Thoracic aorta (tissue), 2 donors: Measurements from ENCODE around the gene SLC28A1. TPM values are rescaled to one million over a fixed set of nuclear protein-coding genes. Genes with fewer than 3 reads are reported as not detected.

Experiments used
- ATAC-seq: fragments of 150-250 bp; one replicate; pipeline ENCODE4 v1.8.0; 2017; ENCODE audit warnings: low read depth; ENCODE audit not compliant: insufficient number of reproducible peaks, low FRiP score
- DNase-seq: peaks from one replicate; pipeline ENCODE4 v3.0.0-alpha.2; 2020; ENCODE audit warnings: low spot score
- H3K27ac ChIP-seq, 2 donors: fragments of 200-600 bp; sonication (generic); 1 replicate in 1 of 2; 2 replicates in 1 of 2; pipeline ENCODE4 v1.5.1; 2016; ENCODE audit warnings: mild to moderate bottlenecking in 2 of 2, moderate library complexity in 2 of 2
- H3K27me3 ChIP-seq: fragments of 200-600 bp; sonication (generic); replicated peaks from 2 replicates; pipeline ENCODE4 v1.6.0; 2016; ENCODE audit warnings: mild to moderate bottlenecking; ENCODE audit not compliant: insufficient read depth
- H3K36me3 ChIP-seq: fragments of 200-600 bp; sonication (generic); one replicate; pipeline ENCODE4 v1.5.1; 2016
- H3K4me1 ChIP-seq, 2 donors: fragments of 200-600 bp; sonication (generic); 1 replicate in 1 of 2; 2 replicates in 1 of 2; pipeline versions ENCODE4 v1.5.1 to v1.6.0; 2016; ENCODE audit warnings: low read depth in 2 of 2, mild to moderate bottlenecking in 1 of 2; ENCODE audit not compliant: control insufficient read depth in 1 of 2
- H3K4me3 ChIP-seq: fragments of 200-600 bp; sonication (generic); 2 replicates; pipeline ENCODE4 v1.5.1; 2016; ENCODE audit warnings: mild to moderate bottlenecking
- H3K9me3 ChIP-seq: fragments of 200-600 bp; sonication (generic); 2 replicates; pipeline ENCODE4 v1.5.1; 2016
- CTCF ChIP-seq: fragments of 200-600 bp; sonication (generic); IDR thresholded peaks from one replicate; pipeline ENCODE4 v1.5.1; 2019; ENCODE audit warnings: antibody characterized with exemption
- total RNA-seq, 2 donors: library from RNA; depleted of rRNA; stranded (reverse); fragments of >200 nt; gene quantifications; one replicate each; pipeline versions ENCODE4 v1.1.0 to v1.2.3, GENCODE V29; 2016

The SLC28A1 gene
- total RNA-seq, 2 donors from 2014 or later = 0.41 to 1.6 TPM

DNA sequence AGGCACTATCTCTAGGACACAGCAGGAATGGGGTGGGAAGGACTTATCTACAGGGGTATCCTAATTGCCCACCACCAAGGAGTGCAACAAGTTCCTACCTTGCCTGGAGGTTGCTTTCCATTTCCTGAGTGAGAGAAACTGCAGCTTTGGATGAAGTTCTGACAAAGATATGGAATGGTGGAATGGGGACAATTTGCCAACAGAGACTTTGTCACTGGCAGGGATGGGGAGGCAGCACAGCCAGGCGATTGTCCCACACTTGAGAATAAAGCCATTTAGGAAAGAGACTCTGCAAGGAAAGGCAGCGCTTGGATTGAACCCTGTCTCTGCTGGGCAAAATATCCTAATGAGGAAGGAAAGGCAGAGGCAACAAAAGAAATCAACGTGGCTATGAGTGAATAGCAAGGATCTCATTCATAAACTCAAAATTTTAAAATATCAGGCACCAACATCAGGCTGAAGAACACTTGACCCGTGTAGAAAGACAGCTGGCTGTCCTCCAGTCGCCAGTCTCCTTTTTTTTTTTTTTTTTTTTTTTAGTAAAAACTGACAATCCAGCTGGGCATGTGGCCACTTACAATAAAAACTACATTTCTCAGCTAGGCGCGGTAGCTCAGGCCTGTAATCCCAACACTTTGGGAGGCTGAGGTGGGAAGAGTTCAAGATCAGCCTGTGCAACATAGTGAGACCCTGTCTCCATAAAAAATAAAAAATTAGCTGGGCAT is 65.5 kb downstream of the SLC28A1 start:
- H3K4me1 ChIP-seq = peaks cover 15 to 42% of the 10 kb centered on the region in 2 donors
- peak overlapping the region; percentile 31 to 36 for H3K27ac ChIP-seq
- no peak for TF ChIP-seq CTCF
- H3K36me3 ChIP-seq = no peaks in the 10 kb centered on the region
- ATAC-seq (no peak), DNase-seq (no peak)
- H3K9me3 ChIP-seq = no peaks in the 10 kb centered on the region
- H3K4me3 ChIP-seq = no peak overlapping the region
- no peaks in the 10 kb centered on the region for H3K27me3 ChIP-seq

GRCh38 chr15:84950570-84951111 is 66.2 kb downstream of the SLC28A1 start:
- Histone ChIP-seq H3K4me1 (peaks cover 15 to 45% of the 10 kb centered on the region in 2 donors), H3K36me3 (no peaks in the 10 kb centered on the region), H3K9me3 (no peaks in the 10 kb centered on the region), H3K27me3 (no peaks in the 10 kb centered on the region), H3K27ac (peak overlapping the region; percentile 31 to 36), H3K4me3 (no peak overlapping the region)
- no peak for TF ChIP-seq CTCF
- DNase-seq (no peak), ATAC-seq (no peak)

DNA sequence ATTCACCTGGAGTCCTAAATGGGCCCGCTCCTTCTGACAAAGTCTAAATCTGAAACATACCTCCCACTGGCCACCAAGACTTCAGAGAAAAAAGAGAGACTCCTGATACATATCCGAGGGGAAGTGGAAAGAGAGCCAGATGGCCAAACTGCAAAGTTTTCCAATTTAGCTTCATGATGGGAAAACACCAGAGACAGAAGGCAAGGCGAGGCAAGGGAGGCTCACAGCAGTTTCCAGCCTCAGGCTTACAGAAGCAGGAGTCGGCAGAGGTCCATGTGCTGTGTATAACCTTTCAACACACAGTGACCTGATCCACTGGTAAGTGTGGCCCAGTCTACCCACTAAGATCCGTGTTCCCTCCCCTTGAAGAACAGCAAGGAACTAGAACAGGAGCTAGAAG is 67.3 kb downstream of the SLC28A1 start:
- ATAC-seq (no peak), DNase-seq (no peak)
- Histone ChIP-seq H3K27ac (no peak overlapping the region), H3K4me1 (peaks cover 15 to 46% of the 10 kb centered on the region in 2 donors), H3K36me3 (no peaks in the 10 kb centered on the region), H3K27me3 (no peaks in the 10 kb centered on the region), H3K9me3 (no peaks in the 10 kb centered on the region), H3K4me3 (no peak overlapping the region)
- TF ChIP-seq CTCF = no peak

DNA sequence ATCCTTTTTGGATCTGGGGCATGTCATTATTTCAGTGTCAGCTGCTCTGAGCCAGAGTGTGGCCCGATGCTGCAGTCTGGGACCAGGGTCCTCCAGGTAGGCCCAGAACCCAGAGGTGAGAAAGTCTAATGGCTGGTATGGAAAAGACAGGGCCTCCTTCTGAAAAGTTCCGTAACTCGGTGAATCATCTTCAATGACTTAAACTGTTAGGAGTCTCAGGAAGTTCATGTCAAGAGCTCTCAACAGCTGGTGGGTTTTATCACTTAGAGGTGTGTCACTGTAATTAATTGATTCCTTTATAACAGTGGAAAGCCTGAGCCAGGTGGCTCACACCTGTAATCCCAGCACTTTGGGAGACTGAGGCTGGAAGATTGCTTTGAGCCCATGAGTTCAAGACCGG is 68.7 kb downstream of the SLC28A1 start:
- ATAC-seq = no peak
- DNase-seq = no peak
- H3K27me3 ChIP-seq = no peaks in the 10 kb centered on the region
- H3K9me3 ChIP-seq = no peaks in the 10 kb centered on the region
- H3K36me3 ChIP-seq = no peaks in the 10 kb centered on the region
- H3K4me3 ChIP-seq = no peak overlapping the region
- no peak overlapping the region for H3K27ac ChIP-seq
- H3K4me1 ChIP-seq = peaks cover 11 to 35% of the 10 kb centered on the region in 2 donors
- no peak for TF ChIP-seq CTCF

DNA sequence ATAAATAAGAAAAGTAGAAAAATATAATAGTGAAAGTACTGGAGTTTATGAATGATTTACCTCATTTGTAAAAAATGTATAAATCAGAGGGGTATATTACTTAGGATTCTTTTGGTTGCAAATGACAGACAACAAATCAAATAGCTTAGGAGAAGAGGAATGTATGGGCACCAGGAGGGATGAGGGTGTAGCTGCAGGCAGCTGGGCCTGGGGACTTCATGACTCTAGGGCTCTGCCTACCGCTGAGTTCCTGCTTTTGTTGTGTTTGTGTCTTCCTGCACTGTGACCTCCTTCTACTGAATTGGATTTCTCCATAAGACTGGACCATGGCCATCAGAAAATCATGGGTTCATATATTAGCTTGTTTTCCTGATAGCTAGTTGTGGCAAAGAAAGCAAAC is 69.3 kb downstream of the SLC28A1 start:
- Histone ChIP-seq H3K4me1 (peaks cover 8 to 29% of the 10 kb centered on the region in 2 donors), H3K27ac (no peak overlapping the region), H3K4me3 (no peak overlapping the region), H3K27me3 (no peaks in the 10 kb centered on the region), H3K9me3 (no peaks in the 10 kb centered on the region), H3K36me3 (no peaks in the 10 kb centered on the region)
- DNase-seq (no peak), ATAC-seq (no peak)
- no peak for TF ChIP-seq CTCF
